Urinary bladder (tissue), 4 donors: ENCODE results near the gene SLC25A26. TPM values are rescaled to one million over a fixed set of nuclear protein-coding genes. Genes with fewer than 3 reads are reported as not detected.

Experiments used
- DNase-seq: peaks from one replicate; pipeline ENCODE4 v3.0.0-alpha.2; 2015; ENCODE audit errors: extremely low spot score
- H3K27ac ChIP-seq: one replicate; pipeline ENCODE4 v1.5.1; 2013; ENCODE audit warnings: low read depth, mild to moderate bottlenecking, moderate library complexity
- H3K36me3 ChIP-seq: one replicate; pipeline ENCODE4 v1.6.1; 2013; ENCODE audit warnings: mild to moderate bottlenecking, moderate library complexity; ENCODE audit not compliant: insufficient read depth
- H3K4me1 ChIP-seq: one replicate; pipeline ENCODE4 v1.6.1; 2013; ENCODE audit warnings: mild to moderate bottlenecking, moderate library complexity; ENCODE audit not compliant: insufficient read depth
- H3K4me3 ChIP-seq: one replicate; pipeline ENCODE4 v1.5.1; 2013; ENCODE audit warnings: low read depth, low read length
- WGBS: extraction: QIAGEN DNeasy Blood & Tissue Kit; methylation state at CpG from one replicate; pipeline ENCODE4 v1.1.7; 2013; 5-methylcytosine and 5-hydroxymethylcytosine counted together
- polyA plus RNA-seq: library from polyadenylated mRNA; stranded (reverse); fragments of 200-250 nt; gene quantifications from one replicate; pipeline ENCODE4 v1.2.3, GENCODE V29; 2013
- total RNA-seq: library from RNA; depleted of rRNA; stranded (reverse); fragments of >200 nt; gene quantifications from one replicate; pipeline ENCODE4 v1.2.3, GENCODE V29; 2014
- donor health status: healthy with polysubstance abuse.
- donor health status: healthy.

SLC25A26 gene
- total and polyA plus RNA-seq, 2 donors: 19.1 to 21.6 TPM

DNA sequence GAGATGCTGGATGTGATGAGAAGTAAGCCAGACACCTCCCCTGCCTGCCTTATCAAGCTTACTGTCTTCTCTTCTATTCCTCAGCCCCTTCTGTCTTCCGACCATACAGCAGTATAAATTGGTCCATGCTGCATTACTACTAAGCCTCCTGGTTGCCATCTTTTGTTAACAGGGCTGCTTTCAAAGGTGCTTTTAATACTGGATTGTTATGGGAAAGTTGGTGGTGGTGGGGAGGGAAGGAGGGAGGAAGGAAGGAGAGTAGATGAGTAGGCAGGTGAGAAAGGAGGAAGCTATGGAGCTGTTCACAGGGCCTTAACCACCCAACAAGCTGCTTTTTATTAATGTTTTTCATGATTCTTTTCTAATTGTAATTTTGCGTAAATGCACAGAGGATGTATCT lies 114.9 kb downstream of the SLC25A26 start:
- Histone ChIP-seq H3K36me3 (no peaks in the 10 kb centered on the region), H3K27ac (no peak overlapping the region), H3K4me3 (no peak overlapping the region), H3K4me1 (no peaks in the 10 kb centered on the region)
- no peak for DNase-seq
- 96% methylated on average over 2 of the region's 2 CpGs for WGBS

DNA sequence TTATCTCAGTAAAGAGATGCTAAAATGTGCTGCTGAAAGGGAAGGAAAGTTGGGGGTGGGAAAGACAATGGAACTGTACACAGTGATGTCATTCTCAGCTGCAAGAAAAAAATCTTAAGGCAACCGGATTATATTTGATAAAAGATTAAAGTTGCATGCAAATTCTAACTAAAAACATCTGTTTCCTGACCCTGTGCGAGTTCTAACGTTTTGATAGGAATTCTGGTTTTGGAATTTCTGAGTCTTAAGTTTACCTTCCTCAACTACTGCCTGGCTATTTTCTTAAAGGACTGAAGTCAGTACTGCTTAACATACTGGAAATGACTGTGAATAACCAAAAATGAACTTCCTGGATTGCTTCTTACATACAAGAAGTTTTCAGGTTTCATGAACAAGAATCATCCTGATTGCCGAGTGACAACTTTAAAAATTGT lies 115.5 kb downstream of the SLC25A26 start:
- Histone ChIP-seq H3K4me1 (no peaks in the 10 kb centered on the region), H3K27ac (no peak overlapping the region), H3K36me3 (no peaks in the 10 kb centered on the region), H3K4me3 (no peak overlapping the region)
- no peak for DNase-seq
- WGBS: 34% methylated on average over 4 of the region's 4 CpGs

- Histone ChIP-seq H3K36me3 (no peaks in the 10 kb centered on the region), H3K4me3 (no peak overlapping the region), H3K27ac (no peak overlapping the region), H3K4me1 (no peaks in the 10 kb centered on the region)
- WGBS: 67% methylated on average over 3 of the region's 3 CpGs
- no peak for DNase-seq
Observed at GRCh38 chr3:66338927-66339326, 118.1 kb downstream of the SLC25A26 start.

DNA sequence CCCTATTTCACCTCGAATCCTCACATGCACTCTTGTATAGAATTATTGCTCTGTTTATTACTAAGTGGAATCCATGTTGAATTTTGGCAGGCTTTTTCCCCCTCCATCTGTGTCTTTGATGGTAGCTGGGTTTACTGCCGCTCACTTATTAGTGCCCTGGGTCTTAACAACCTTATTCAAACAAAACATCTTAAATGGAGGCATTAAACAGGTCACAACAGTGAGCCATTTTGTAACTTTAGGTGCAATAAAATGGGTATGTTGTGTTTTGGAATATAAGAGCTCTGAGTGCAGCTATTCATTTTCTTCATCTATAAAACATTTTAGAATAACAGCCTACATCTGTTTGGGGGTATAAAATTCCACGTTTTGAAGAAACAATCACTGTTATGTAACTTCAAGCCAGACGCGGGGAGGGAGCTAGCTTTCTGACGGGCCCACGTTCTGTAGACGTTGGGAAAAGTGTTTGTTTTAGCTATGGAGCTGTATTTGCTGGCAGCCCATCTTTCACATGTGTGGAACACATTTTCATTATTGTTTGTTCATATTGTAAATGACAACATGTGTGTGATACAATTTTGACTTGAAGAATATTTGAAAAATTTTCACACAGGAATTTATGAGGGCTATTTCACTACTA lies 122.0 kb downstream of the SLC25A26 start:
- H3K4me3 ChIP-seq: no peak overlapping the region
- WGBS: 63% methylated on average over 8 of the region's 8 CpGs
- no peaks in the 10 kb centered on the region for H3K36me3 ChIP-seq
- no peaks in the 10 kb centered on the region for H3K4me1 ChIP-seq
- DNase-seq: no peak
- H3K27ac ChIP-seq: no peak overlapping the region

DNA sequence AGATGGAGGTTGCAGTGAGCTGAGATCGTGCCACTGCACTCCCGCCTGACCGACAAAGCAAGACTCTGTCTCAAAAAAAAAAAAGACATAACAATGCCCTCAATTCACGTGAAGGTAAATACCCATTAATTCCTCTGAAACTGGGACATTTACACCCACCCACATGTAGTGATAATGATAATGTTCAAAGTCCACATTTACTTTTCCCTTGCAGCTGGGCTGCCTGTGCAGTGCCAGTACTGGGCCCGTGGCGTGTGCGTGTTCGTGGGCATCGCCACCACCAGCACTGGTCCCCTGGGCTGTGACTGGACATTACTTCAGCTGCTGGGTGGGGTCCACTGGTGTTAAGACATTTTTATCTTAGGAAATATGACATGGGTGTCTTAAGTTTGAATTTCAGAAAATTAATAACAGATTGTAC lies 123.6 kb downstream of the SLC25A26 start:
- no peak overlapping the region for H3K4me3 ChIP-seq
- H3K4me1 ChIP-seq: no peaks in the 10 kb centered on the region
- no peak overlapping the region for H3K27ac ChIP-seq
- H3K36me3 ChIP-seq: no peaks in the 10 kb centered on the region
- WGBS: 94% methylated on average over 9 of the region's 9 CpGs
- DNase-seq: no peak

DNA sequence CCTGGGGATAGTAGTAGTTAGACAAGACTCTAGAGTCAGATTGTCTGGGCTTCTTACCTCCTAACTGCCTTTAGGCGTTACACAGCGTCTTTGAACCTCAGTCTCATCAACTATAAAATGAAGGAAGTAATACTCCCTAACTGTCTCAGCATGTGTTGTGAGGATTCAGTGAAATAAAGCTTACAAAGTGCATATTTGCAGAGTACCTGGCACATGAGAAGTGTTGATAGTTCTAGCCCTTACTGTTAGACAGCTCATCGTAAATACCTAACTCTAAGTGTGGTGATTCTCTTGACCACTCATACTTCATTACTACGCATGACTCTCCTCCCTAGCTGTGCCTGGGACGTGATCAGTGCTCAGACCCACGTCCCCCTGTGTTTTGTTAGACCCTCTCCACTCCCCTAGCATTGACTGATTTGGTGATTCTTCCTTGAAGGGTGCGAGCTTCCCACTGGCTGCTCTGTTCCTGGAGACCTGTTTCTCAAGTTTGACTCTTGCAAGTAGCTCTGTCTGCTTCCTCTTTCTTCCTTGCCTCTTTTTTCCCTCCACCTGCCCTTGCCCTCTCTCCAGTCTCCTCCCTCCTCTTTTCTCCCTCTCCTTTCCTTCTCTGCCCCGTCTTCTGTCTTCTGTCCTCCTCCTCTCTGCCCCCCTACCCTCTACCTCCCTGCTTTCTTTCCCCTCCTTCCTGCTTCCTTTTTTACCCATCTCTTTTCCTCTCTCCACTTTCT lies 124.2 kb downstream of the SLC25A26 start:
- no peak for DNase-seq
- 87% methylated on average over 8 of the region's 8 CpGs for WGBS
- H3K27ac ChIP-seq: no peak overlapping the region

DNA sequence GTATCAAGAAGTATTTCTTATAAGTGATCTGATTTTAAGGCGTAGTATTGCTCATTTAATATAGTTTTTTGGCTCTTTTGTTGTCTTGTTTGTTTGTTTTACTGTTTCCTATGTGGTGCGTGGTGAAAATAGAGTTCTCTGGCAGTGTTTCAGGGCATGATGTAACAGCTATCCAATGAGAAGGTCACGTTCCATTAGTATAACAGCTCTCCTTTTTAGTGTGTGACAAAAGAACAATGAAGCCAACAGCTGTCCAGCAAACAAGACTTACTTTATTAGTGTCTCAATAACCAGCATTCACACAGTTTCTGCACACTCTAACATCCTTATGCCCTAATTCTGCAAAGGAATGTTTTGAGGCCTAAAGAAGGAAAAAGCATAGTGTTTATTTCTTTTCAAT lies 127.9 kb downstream of the SLC25A26 start:
- Histone ChIP-seq H3K27ac (no peak overlapping the region), H3K4me1 (no peaks in the 10 kb centered on the region), H3K4me3 (no peak overlapping the region), H3K36me3 (no peaks in the 10 kb centered on the region)
- no peak for DNase-seq
- 87% methylated on average over 3 of the region's 3 CpGs for WGBS

More for the DNA sequence above, 124.2 kb downstream of the SLC25A26 start:
- Histone ChIP-seq H3K36me3 (no peaks in the 10 kb centered on the region), H3K4me3 (no peak overlapping the region), H3K4me1 (no peaks in the 10 kb centered on the region)

DNA sequence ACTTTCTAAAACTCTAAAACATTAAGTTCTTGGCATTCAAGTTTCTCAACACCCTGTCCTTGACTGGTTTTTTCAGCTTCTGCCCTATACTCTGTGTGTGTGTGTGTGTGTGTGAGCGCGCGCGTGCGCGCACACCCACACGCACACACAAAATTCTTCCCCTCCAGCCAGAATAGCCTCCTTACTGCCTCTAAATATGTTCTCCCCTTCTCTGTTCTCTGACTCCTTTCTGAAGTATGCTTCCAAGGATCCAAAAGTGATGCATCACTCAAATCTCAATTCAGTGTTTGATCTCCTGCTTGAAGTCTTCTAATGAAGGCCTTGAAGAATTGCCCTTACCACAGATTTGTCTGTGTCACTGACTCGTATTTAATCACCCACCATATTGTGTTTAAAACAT lies 129.8 kb downstream of the SLC25A26 start:
- H3K36me3 ChIP-seq: no peaks in the 10 kb centered on the region
- DNase-seq: no peak
- whole genome bisulfite sequencing: 92% methylated on average over 8 of the region's 8 CpGs
- no peak overlapping the region for H3K27ac ChIP-seq
- no peak overlapping the region for H3K4me3 ChIP-seq
- H3K4me1 ChIP-seq: no peaks in the 10 kb centered on the region

GRCh38 chr3:66353039-66353438 lies 132.2 kb downstream of the SLC25A26 start:
- no peak for DNase-seq
- WGBS: 97% methylated on average over 3 of the region's 3 CpGs
- no peaks in the 10 kb centered on the region for H3K36me3 ChIP-seq
- no peak overlapping the region for H3K27ac ChIP-seq
- no peak overlapping the region for H3K4me3 ChIP-seq
- H3K4me1 ChIP-seq: no peaks in the 10 kb centered on the region

GRCh38 chr3:66353530-66353929 lies 132.7 kb downstream of the SLC25A26 start:
- no peaks in the 10 kb centered on the region for H3K36me3 ChIP-seq
- DNase-seq: no peak
- no peaks in the 10 kb centered on the region for H3K4me1 ChIP-seq
- no peak overlapping the region for H3K27ac ChIP-seq
- H3K4me3 ChIP-seq: no peak overlapping the region
- WGBS: 32% methylated on average over 6 of the region's 6 CpGs

DNA sequence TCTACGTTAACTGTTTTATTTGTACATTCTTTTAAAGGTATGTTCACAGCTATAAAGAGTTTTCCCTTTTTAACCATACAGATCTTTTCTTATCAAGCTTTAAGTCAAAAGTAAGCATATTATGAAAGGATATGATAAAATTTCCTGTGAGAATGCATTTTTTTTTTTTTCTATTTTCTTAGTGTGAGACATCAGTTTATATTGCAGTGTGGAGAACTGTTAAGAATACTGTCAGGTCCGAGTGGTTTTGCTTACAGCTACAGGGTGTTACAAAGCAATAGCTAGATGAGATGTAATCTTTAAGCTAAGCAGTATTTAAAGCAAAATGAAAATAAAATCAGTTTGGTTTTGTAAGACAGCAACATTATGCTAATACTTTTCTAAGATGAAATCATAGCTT lies 133.2 kb downstream of the SLC25A26 start:
- 47% methylated on average over 2 of the region's 2 CpGs for WGBS

DNA sequence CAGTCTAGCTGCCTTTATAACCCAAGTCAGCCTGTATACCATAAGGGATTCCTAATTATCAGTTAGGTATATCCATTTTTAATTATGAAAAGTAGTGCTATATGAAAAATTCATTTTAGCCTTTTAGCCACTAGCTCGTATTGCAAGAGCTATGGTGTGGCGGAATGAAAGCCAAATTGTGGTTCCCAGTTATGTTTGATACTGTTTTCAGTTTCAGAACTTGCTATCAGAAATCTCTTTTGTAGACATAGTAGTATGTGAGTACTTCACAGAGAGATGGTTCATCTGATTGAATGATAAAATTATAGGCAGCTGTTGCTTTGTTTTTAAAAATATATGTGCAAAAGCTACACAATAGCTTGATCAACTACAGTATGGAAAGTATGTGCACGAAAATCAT lies 134.6 kb downstream of the SLC25A26 start:
- Histone ChIP-seq H3K4me1 (no peaks in the 10 kb centered on the region), H3K27ac (no peak overlapping the region), H3K4me3 (no peak overlapping the region), H3K36me3 (no peaks in the 10 kb centered on the region)
- WGBS: 91% methylated on average over 3 of the region's 3 CpGs
- no peak for DNase-seq

More for the DNA sequence above, 133.2 kb downstream of the SLC25A26 start:
- H3K36me3 ChIP-seq: no peaks in the 10 kb centered on the region
- no peak overlapping the region for H3K27ac ChIP-seq
- no peak overlapping the region for H3K4me3 ChIP-seq
- no peak for DNase-seq
- H3K4me1 ChIP-seq: no peaks in the 10 kb centered on the region

DNA sequence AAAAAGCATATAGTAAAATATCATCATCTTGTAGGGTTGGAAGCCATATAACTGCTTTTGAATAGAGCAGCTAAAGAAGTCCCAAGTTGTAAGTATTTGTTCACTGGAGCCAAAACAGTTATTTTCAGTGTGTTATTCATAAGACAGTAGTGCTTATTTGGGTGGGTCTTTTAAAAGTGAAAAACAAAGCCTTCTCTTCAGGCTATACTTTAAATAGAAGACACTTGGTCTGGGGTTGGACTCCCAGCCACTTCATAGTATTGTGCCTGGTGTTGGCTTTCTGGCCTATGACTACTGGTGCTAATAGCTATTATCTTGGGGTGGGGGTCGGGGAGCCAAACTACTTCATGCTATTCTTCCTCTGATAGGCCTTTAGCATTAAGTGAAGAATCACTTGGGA lies 135.2 kb downstream of the SLC25A26 start:
- DNase-seq: no peak
- 91% methylated on average over 1 of the region's 1 CpG for WGBS
- no peaks in the 10 kb centered on the region for H3K4me1 ChIP-seq
- H3K27ac ChIP-seq: no peak overlapping the region
- H3K36me3 ChIP-seq: no peaks in the 10 kb centered on the region
- no peak overlapping the region for H3K4me3 ChIP-seq

DNA sequence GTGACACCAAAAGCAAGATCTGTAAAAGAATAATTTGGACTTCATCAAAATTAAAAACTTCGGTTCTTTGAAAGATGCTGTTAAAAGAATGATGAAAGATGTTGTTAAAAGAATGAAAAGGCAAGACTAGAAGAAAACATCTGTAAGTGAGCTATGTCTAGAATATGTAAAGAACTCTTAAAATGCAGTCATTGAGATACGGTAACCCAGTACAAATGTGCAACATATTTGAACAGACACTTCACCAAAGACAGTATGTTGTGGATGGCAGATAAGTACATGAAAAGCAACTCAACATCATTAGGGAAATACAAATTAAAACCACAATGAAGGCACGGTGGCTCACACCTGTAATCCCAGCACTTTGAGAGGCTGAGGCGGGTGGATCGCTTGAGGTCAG lies 140.6 kb downstream of the SLC25A26 start:
- 94% methylated on average over 5 of the region's 5 CpGs for WGBS
- H3K36me3 ChIP-seq: no peaks in the 10 kb centered on the region
- H3K4me1 ChIP-seq: no peaks in the 10 kb centered on the region
- H3K27ac ChIP-seq: no peak overlapping the region
- DNase-seq: no peak
- no peak overlapping the region for H3K4me3 ChIP-seq
